ENCODE data around the gene NPBWR2.
A peak's percentile ranks its signal among the peaks of the same experiment; 100 is the strongest.

NPBWR2 gene

DNA sequence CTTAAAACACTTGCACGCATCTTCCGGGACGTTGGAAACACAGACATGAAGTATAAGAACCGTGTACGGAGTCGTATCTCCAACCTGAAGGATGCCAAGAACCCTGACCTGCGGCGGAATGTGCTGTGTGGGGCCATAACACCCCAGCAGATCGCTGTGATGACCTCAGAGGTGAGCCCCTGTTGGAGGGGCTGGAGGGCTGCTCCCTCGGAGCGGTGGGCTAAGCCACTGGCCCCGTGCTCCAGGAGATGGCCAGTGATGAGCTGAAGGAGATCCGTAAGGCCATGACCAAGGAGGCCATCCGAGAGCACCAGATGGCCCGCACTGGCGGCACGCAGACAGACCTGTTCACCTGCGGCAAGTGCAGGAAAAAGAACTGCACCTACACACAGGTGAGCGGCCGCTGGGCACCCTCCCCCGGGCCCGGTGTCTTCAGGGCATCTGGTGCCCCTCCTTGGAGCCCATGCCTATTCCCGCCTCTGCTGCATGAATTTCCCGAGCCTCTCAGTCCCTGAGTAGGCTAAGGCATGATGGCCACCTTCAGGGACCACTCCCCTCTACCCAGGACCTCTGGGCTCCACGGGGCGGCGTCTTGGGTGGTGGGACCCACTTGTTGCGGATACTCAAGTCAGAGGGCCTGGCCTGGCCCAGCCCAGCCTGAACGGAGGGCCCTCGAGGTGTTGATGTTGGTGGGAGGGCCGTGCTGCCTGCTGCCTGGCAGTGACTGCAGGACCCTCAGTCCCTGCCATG, 36.9 kb downstream of the NPBWR2 start:
- DNase-seq = no peak

DNA sequence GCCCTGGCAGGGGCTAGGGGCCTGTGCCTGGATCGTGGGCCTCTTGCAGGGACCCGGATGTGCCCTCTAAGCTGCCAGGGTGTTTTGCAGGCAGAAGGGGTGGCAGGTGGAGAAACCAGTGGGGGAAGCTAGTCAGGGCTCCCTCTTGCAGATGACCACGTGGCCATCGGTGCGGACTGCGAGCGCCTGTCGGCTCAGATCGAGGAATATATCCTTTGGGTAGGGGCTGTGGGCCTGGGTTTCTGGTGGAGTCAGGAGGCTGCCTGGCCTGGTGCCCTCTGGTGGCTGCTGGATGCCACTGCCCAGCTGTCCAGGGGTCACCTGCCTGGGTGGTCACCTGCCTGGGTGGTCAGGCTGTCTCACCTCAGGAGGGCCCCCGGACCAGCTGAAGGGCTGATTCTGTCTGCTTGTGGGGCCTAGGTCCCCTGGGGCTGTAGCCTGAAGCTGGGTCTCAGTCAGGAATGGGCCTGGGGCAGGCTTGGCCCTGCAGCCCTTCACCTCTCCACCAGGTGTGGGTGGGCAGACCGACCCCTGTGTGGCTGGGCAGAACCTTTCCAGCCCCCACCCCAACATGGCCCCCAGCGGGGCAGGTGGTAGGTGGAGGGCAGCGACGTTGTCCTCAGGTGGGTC, 37.6 kb downstream of the NPBWR2 start:
- no peak for DNase-seq

DNA sequence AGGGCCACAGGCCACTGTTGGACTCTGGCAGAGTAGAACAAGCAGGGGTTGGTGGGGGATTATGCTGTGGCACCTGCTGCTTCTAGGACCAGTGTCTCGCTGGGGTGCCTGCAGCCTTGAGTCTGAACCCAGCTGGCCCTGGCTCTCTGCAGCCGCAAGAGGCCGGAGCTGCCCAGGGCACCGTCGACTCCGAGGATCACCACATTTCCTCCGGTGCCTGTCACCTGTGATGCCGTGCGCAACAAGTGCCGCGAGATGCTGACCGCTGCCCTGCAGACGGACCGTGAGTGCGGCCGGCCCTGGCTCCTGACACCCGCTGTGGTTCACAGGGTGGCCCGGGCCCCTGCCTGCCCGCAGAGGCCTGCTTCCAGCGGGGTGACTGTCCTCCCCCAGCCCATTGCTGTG, 38.2 kb downstream of the NPBWR2 start:
- no peak for DNase-seq

- no peak for DNase-seq
Measured at GRCh38 chr20:64068386-64069208, 38.8 kb downstream of the NPBWR2 start.

DNA sequence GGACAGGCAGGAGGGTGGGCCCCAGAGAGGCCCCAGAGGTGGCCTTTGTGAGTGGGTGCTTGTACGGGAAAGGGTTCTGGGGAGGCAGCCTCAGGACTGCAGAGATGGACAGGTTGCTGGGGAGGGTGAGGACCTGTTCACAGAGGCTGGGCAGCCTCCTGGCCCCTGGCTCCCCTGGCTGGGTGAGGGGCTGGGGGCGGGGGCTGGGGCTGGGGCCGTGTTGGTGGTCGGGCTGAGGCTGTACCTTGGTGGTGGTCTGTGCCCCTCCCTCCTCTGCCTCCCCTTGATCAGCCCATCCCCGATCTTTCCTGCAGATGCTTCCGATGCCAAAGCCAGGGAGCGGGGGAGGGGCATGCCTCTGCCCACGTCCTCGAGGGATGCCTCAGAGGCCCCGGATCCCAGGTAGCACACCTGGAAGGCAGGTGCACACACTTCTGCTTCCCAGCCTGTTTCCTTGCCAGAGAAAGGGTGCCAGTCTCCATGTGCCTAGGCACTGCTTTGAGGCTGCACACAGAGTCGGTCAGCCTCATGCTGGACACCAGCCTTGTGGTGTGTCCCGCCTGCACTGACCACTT, 39.5 kb downstream of the NPBWR2 start:
- no peak for DNase-seq

DNA sequence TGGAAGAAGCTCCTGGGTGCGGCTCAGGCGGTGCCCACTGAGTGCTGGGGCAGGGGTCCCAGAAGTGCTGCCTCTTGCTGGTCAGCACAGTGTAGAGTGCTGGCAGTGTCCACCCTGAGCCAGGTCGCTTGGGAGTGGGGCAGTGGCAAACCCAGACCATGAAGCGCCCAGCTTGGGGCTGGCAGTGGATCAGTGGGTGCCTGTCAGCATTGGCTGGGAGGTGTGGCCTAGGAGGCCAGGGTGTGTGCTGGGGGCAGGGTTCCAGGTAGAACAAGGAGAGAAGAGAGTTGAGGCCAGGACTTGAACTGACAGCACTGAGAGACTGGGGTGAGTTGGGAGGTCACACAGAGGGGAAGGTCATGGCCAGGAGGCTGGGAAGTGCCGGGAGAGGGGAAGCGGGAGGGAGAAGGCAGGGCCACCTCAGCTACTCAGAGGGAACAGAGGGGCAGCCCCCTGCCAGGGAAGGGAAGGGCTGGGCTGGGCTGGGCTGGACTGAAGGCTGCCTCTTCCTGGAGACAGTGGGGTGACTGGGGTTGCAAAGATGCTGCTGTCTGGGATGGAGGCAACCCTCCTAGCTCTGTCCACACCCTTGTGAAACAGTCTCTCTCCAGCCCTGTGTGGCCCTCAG, 40.2 kb downstream of the NPBWR2 start:
- DNase-seq = no peak

DNA sequence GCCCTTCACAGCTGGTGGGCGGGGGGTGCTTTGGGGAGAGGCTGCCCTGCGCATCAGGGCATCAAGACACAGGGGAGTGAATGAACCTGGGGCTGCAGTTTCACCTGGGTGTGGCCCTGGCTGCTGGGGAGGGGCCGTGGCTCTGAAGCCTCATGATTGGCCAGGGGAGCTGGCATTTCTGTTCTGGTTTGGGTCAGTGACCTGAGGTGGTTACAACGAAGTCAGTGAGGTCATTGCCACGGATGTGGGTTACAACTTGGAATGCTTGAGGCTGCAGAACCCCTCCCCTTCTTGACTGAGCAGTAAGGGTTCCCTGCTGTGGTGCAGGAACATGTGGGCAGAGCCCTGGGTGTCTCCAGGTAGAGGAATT, 41.4 kb downstream of the NPBWR2 start:
- no peak for DNase-seq

- no peak for DNase-seq
Measured at GRCh38 chr20:64065062-64065973, 42.0 kb downstream of the NPBWR2 start.

- DNase-seq = no peak
Measured at GRCh38 chr20:64064145-64064698, 43.1 kb downstream of the NPBWR2 start.

GRCh38 chr20:64063389-64064144, 43.8 kb downstream of the NPBWR2 start:
- no peak for DNase-seq

DNA sequence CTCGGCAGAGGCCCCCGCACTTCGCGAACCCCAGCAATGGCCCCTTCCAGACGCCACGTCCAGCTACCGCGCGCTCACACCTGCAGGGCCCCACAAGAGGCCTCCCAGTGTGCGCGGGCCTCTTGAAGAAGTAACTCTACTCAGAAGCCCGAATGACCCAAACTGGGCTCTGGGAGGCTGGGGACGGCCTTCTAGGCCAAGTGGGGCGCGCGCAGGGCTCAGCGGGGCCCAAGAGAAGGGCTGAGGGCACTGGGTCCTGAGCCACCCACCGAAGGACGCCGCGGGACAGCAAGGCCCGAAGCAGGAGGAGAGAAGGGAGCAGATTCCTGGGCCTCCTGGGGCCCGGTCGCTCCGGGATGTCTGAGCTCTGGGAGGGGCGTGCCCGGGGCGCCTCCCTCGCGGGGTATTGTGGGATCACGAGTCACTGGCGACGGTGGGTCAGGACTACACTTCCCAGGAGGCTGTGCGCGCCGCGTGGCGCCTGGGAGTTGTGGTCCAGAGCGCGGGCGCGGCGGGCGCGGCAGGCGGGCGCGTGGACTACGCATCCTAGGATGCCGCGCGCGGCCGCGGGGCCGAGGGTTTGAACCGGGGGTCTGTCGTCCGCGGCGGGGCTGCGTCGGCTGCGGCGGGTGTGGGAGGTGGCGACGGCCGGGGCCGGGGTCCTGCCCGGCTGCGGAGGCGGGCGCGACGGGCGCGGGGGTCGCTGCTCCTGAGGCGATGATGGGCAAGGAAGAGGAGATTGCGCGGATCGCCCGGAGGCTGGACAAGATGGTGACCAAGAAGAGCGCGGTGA, 44.6 kb downstream of the NPBWR2 start, which contains the start of gene TCEA2:
Gene TCEA2, plus strand, starts transcription at position 603 of the 793 bp plus-strand sequence. Its CDS starts 115 bp downstream, at position 718.
- DNase-seq = peak; percentile 83

DNA sequence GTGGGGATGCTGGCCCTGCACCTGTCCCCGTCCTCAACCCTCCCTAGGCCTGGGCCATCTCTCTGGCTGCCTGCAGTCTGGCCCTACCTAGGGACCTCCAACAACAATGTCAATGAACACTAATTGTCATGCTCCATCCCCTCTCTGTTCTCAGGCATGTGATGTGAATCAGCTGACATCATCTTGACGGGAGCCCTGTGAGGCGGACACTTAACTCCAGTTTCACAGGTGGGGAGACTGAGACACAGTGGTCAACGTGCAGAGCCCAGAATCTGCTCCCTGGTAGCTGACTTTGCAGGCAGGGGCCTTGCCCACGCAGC, 45.1 kb downstream of the NPBWR2 start:
- no peak for DNase-seq

DNA sequence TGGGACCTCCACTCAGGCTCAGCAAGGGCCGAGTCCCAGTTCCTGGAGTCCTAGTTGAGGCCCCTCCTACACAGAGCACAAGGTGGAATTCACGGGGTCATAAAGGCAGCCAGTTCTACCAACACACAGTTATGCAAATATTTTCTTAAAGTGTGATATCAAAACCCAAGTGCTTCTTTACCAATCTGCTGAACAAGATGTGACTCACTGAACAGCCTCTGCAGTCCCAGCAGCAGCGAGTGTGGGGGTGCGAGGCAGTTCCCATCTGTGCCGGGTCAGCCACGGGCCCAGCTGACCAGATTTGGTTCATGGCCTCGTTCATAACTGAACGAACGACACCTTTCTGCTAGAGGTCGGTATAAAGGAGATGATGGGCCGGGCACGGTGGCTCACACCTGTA, 48.8 kb downstream of the NPBWR2 start:
- DNase-seq = no peak

- DNase-seq = peak; percentile 32
Measured at GRCh38 chr20:64057628-64058498, 49.5 kb downstream of the NPBWR2 start.

DNA sequence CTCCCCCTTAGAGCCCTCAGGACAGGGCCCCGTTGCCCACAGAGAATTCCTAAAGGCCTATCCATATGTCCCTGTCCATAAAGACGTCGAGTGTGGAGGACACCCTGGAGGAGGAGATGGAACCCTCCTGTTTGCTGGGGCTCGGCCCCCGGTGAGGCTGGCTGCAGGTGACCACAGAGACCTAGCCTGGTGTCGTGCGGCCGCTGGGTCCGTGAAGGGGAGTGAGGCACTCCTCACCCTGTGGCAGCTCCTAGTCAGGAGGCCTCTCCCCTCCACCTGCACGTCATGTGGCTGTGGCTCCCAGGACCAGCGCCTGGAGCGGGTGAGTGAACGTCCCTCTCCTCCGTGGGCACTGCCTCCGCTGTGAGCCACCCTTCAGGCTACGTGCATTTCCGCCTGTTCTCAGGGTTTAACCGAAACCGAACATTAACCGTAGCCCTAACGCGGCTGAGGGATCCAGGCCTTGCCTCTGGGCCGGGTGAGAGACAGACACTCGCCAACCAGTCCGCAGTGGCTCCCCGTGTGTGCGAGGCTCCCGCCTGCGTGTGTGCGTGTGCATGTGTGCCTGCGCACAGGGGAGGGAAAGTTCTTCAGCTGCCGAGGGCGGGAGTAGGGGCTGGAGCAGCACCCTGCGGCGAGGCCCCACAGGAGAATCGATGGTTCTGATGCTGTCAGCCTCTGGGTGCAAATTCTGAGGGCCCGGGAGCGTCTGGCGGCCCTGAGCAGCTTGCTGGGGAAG, 50.3 kb downstream of the NPBWR2 start:
- no peak for DNase-seq

- no peak for DNase-seq
Measured at GRCh38 chr20:64056639-64056888, 50.8 kb downstream of the NPBWR2 start.

- DNase-seq = no peak
Measured at GRCh38 chr20:64055893-64056638, 51.3 kb downstream of the NPBWR2 start.

- no peak for DNase-seq
Measured at GRCh38 chr20:64055396-64055892, 51.9 kb downstream of the NPBWR2 start.
